Smooth muscle cell (in vitro differentiated cells): ENCODE data around the gene SPARC. TPM values are rescaled to one million over a fixed set of nuclear protein-coding genes. Genes with fewer than 3 reads are reported as not detected.

Experiments
- DNase-seq: peaks from one replicate; lab custom pipeline; 2025; ENCODE audit not compliant: unreplicated experiment; lab: John Stamatoyannopoulos, UW
- H2AFZ ChIP-seq: fragments of 200-600 bp; sonication (generic); 2 replicates; pipeline ENCODE4 v1.6.0; 2016; ENCODE audit warnings: antibody characterized with exemption, low read depth, mild to moderate bottlenecking
- H3F3A ChIP-seq: fragments of 200-600 bp; sonication (generic); 2 replicates; pipeline ENCODE4 v1.6.0; 2017; ENCODE audit warnings: antibody characterized with exemption, low read depth
- H3K27ac ChIP-seq: fragments of 200-600 bp; sonication (generic); 2 replicates; pipeline ENCODE4 v1.5.1; 2016; ENCODE audit warnings: low read depth, mild to moderate bottlenecking
- H3K27me3 ChIP-seq: fragments of 200-600 bp; sonication (generic); 2 replicates; pipeline ENCODE4 v1.6.1; 2016; ENCODE audit warnings: low read depth, mild to moderate bottlenecking
- H3K36me3 ChIP-seq: fragments of 200-600 bp; sonication (generic); 2 replicates; pipeline ENCODE4 v1.5.1; 2016; ENCODE audit warnings: low read depth
- H3K4me1 ChIP-seq: fragments of 200-600 bp; sonication (generic); 2 replicates; pipeline ENCODE4 v1.5.1; 2016; ENCODE audit warnings: low read depth
- H3K4me2 ChIP-seq: fragments of 200-600 bp; sonication (generic); 2 replicates; pipeline ENCODE4 v1.6.0; 2016; ENCODE audit warnings: mild to moderate bottlenecking
- H3K4me3 ChIP-seq: fragments of 200-600 bp; sonication (generic); 2 replicates; pipeline ENCODE4 v1.5.1; 2016; ENCODE audit warnings: mild to moderate bottlenecking
- H3K79me2 ChIP-seq: fragments of 200-600 bp; sonication (generic); 2 replicates; pipeline ENCODE4 v1.6.0; 2016; ENCODE audit warnings: low read depth, mild to moderate bottlenecking
- H3K9ac ChIP-seq: fragments of 200-600 bp; sonication (generic); 2 replicates; pipeline ENCODE4 v1.6.0; 2016; ENCODE audit warnings: low read depth
- H3K9me3 ChIP-seq: fragments of 200-600 bp; sonication (generic); replicated peaks from 2 replicates; pipeline ENCODE4 v1.5.1; 2016; ENCODE audit warnings: low read depth
- H4K20me1 ChIP-seq: fragments of 200-600 bp; sonication (generic); 2 replicates; pipeline ENCODE4 v1.6.0; 2016; ENCODE audit warnings: low read depth
- CTCF ChIP-seq: fragments of 200-600 bp; sonication (generic); IDR thresholded peaks from 2 replicates; pipeline ENCODE4 v1.5.1; 2017; ENCODE audit warnings: borderline replicate concordance, mild to moderate bottlenecking, antibody characterized with exemption; ENCODE audit not compliant: insufficient read depth, poor library complexity, severe bottlenecking
- WGBS: methylation state at CpG from one replicate; pipeline ENCODE4 v1.1.7; 2016; ENCODE audit warnings: low lambda C conversion rate; 5-methylcytosine and 5-hydroxymethylcytosine counted together
- polyA plus RNA-seq: library from polyadenylated mRNA; unstranded; fragments of >200 nt; fragmentation: Nextera tagmentation; extraction: Ambion mirVana; gene quantifications from 2 replicates; pipeline ENCODE4 v1.2.1, GENCODE V29; 2016
- total RNA-seq: library from RNA; depleted of rRNA; stranded (reverse); fragments of >200 nt; gene quantifications from 2 replicates; pipeline ENCODE4 v1.2.3, GENCODE V29; 2014

Gene SPARC
- total and polyA plus RNA-seq, 2 experiments from 2014 or later, result 7,113 to 19,518 TPM

GRCh38 chr5:151703780-151704179 lies 17.1 kb upstream of the SPARC start:
- no peak for TF ChIP-seq CTCF
- no peak overlapping the region for H3K4me2 ChIP-seq
- H3K4me1 ChIP-seq, result peaks cover 1% of the 10 kb centered on the region
- WGBS, result 69% methylated on average over 1 of the region's 1 CpG
- no peak overlapping the region for H3K4me3 ChIP-seq
- H3K79me2 ChIP-seq, result no peaks in the 10 kb centered on the region
- no peaks in the 10 kb centered on the region for H4K20me1 ChIP-seq
- H3K9me3 ChIP-seq, result no peaks in the 10 kb centered on the region
- no peaks in the 10 kb centered on the region for H3K36me3 ChIP-seq
- H3F3A ChIP-seq, result peaks cover 11% of the 10 kb centered on the region
- no peak for DNase-seq
- H3K27me3 ChIP-seq, result no peaks in the 10 kb centered on the region
- H2AFZ ChIP-seq, result no peak overlapping the region
- H3K27ac ChIP-seq, result no peak overlapping the region
- H3K9ac ChIP-seq, result no peak overlapping the region

- 98% methylated on average over 1 of the region's 1 CpG for WGBS
- no peak overlapping the region for H2AFZ ChIP-seq
- H4K20me1 ChIP-seq, result no peaks in the 10 kb centered on the region
- H3K4me1 ChIP-seq, result peaks cover 5% of the 10 kb centered on the region
- H3F3A ChIP-seq, result peaks cover 14% of the 10 kb centered on the region
- DNase-seq, result no peak
- no peaks in the 10 kb centered on the region for H3K9me3 ChIP-seq
- H3K27me3 ChIP-seq, result no peaks in the 10 kb centered on the region
- H3K9ac ChIP-seq, result no peak overlapping the region
- no peaks in the 10 kb centered on the region for H3K36me3 ChIP-seq
- no peaks in the 10 kb centered on the region for H3K79me2 ChIP-seq
- peak overlapping the region; percentile 19 for H3K27ac ChIP-seq
- H3K4me2 ChIP-seq, result no peak overlapping the region
- H3K4me3 ChIP-seq, result no peak overlapping the region
- TF ChIP-seq CTCF, result no peak
These were observed 16.5 kb upstream of the SPARC start for GRCh38 chr5:151703227-151703626.

- H3K4me1 ChIP-seq, result peaks cover 20% of the 10 kb centered on the region
- DNase-seq, result no peak
- H4K20me1 ChIP-seq, result no peaks in the 10 kb centered on the region
- no peak for TF ChIP-seq CTCF
- peaks cover 29% of the 10 kb centered on the region for H3F3A ChIP-seq
- no peaks in the 10 kb centered on the region for H3K36me3 ChIP-seq
- peak overlapping the region; percentile 100 for H3K27ac ChIP-seq
- H3K79me2 ChIP-seq, result no peaks in the 10 kb centered on the region
- H3K9ac ChIP-seq, result no peak overlapping the region
- no peaks in the 10 kb centered on the region for H3K27me3 ChIP-seq
- H3K4me2 ChIP-seq, result no peak overlapping the region
- H2AFZ ChIP-seq, result no peak overlapping the region
- H3K9me3 ChIP-seq, result no peaks in the 10 kb centered on the region
- no peak overlapping the region for H3K4me3 ChIP-seq
These were observed 14.1 kb upstream of the SPARC start for GRCh38 chr5:151700820-151701219.

GRCh38 chr5:151700296-151700695 lies 13.6 kb upstream of the SPARC start:
- no peak overlapping the region for H3K9ac ChIP-seq
- H3K9me3 ChIP-seq, result no peaks in the 10 kb centered on the region
- WGBS, result 69% methylated on average over 2 of the region's 2 CpGs
- H3F3A ChIP-seq, result peaks cover 34% of the 10 kb centered on the region
- peaks cover 25% of the 10 kb centered on the region for H3K4me1 ChIP-seq
- no peaks in the 10 kb centered on the region for H4K20me1 ChIP-seq
- H2AFZ ChIP-seq, result no peak overlapping the region
- peak overlapping the region; percentile 100 for H3K27ac ChIP-seq
- no peak overlapping the region for H3K4me3 ChIP-seq
- no peaks in the 10 kb centered on the region for H3K36me3 ChIP-seq
- DNase-seq, result no peak
- H3K27me3 ChIP-seq, result no peaks in the 10 kb centered on the region
- H3K79me2 ChIP-seq, result no peaks in the 10 kb centered on the region
- TF ChIP-seq CTCF, result no peak
- no peak overlapping the region for H3K4me2 ChIP-seq
